CD8-positive, alpha-beta memory T cell (primary cell): ENCODE data around the gene RAP1GAP2. TPM values are rescaled to one million over a fixed set of nuclear protein-coding genes. Genes with fewer than 3 reads are reported as not detected.

ENCODE experiments used
- CTCF ChIA-PET: fragments of 350-600 bp; sonication (Branson Sonifier 250); formaldehyde crosslinking; loops from one replicate; lab custom pipeline; 2021; ENCODE audit warnings: antibody characterized with exemption; lab: Charles Lee
- POLR2A ChIA-PET: fragments of 350-600 bp; sonication (Branson Sonifier 250); formaldehyde crosslinking; loops from one replicate; lab custom pipeline; 2021; ENCODE audit warnings: antibody characterized with exemption; lab: Charles Lee
- DNase-seq, 5 donors: peaks; one replicate each; pipeline versions ENCODE4 v3.0.0 to v3.0.0-alpha.2; 2020 to 2022; ENCODE audit warnings: mixed read lengths in 1 of 5
- H3K27ac ChIP-seq: one replicate; pipeline ENCODE4 v1.7.0; 2013; ENCODE audit warnings: low read depth, mild to moderate bottlenecking, low read length, moderate library complexity
- H3K27me3 ChIP-seq: 2 replicates; pipeline ENCODE4 v1.7.0; 2013; ENCODE audit warnings: low read length, mild to moderate bottlenecking; ENCODE audit not compliant: insufficient read depth, poor library complexity, severe bottlenecking
- H3K36me3 ChIP-seq: 2 replicates; pipeline ENCODE4 v1.7.0; 2013; ENCODE audit warnings: mild to moderate bottlenecking, low read length, moderate library complexity; ENCODE audit not compliant: insufficient read depth
- H3K4me1 ChIP-seq: 2 replicates; pipeline ENCODE4 v1.7.0; 2013; ENCODE audit warnings: mild to moderate bottlenecking, low read length, moderate library complexity; ENCODE audit not compliant: insufficient read depth
- H3K4me3 ChIP-seq: 2 replicates; pipeline ENCODE4 v1.7.0; 2013; ENCODE audit warnings: mild to moderate bottlenecking, low read length
- H3K9me3 ChIP-seq: 2 replicates; pipeline ENCODE4 v1.7.0; 2013; ENCODE audit warnings: mild to moderate bottlenecking, low read length
- H3K27ac Mint-ChIP-seq, 8 donors: one replicate each; pipeline ENCODE4 v1.8.0; 2020 to 2021; ENCODE audit warnings: mixed read lengths in 8 of 8, mild to moderate bottlenecking in 6 of 8, inconsistent platforms in 3 of 8, moderate library complexity in 3 of 8
- H3K27me3 Mint-ChIP-seq, 2 donors: one replicate each; pipeline ENCODE4 v1.8.0; 2020 to 2021; ENCODE audit warnings: mixed read lengths in 2 of 2, mild to moderate bottlenecking in 1 of 2, moderate library complexity in 1 of 2
- H3K36me3 Mint-ChIP-seq, 3 donors: one replicate each; pipeline ENCODE4 v1.8.0; 2020 to 2021; ENCODE audit warnings: mixed read lengths in 3 of 3, inconsistent platforms in 1 of 3, mild to moderate bottlenecking in 1 of 3
- H3K4me1 Mint-ChIP-seq, 3 donors: one replicate each; pipeline ENCODE4 v1.8.0; 2020 to 2021; ENCODE audit warnings: mixed read lengths in 3 of 3, inconsistent platforms in 1 of 3, mild to moderate bottlenecking in 1 of 3
- H3K4me3 Mint-ChIP-seq, 7 donors: one replicate each; pipeline ENCODE4 v1.8.0; 2020 to 2021; ENCODE audit warnings: mixed read lengths in 7 of 7, mild to moderate bottlenecking in 6 of 7, moderate library complexity in 4 of 7, inconsistent platforms in 2 of 7
- H3K9me3 Mint-ChIP-seq, 5 donors: one replicate each; pipeline ENCODE4 v1.8.0; 2020 to 2022; ENCODE audit warnings: mixed read lengths in 5 of 5, mild to moderate bottlenecking in 3 of 5, moderate library complexity in 2 of 5, inconsistent platforms in 1 of 5
- polyA plus RNA-seq: library from polyadenylated mRNA; unstranded; fragments of 300-500 nt; fragmentation: Illumina TruSeq; gene quantifications from one replicate; pipeline ENCODE4 v1.2.3, GENCODE V29; 2021
- total RNA-seq, 2 experiments: library from RNA; stranded (reverse); gene quantifications; one replicate each; pipeline ENCODE4 v1.2.3, GENCODE V29; 2021

The RAP1GAP2 gene
- total RNA-seq (1 to 10 TPM; 1.2 to 1.4 TPM), polyA plus RNA-seq (6.3 TPM)

GRCh38 chr17:2796164-2797125, at the start of gene RAP1GAP2:
TSS of gene RAP1GAP2 (plus strand) at chr17:2796438. CDS start at chr17:2796528, 90 bp downstream.
- peak within 1 kb of the TSS; percentile 71 to 89 (median 86) for H3K27ac Mint-ChIP-seq
- peak; percentile 64 to 86 (median 78) for DNase-seq
- Histone ChIP-seq H3K36me3 (no peaks in the 10 kb centered on the region), H3K4me3 (peak within 1 kb of the TSS; percentile 75), H3K27ac (peak within 1 kb of the TSS; percentile 32), H3K9me3 (no peaks in the 10 kb centered on the region), H3K27me3 (no peaks in the 10 kb centered on the region), H3K4me1 (peaks cover 60% of the 10 kb centered on the region)
- CTCF ChIA-PET = interaction anchor here (0.8 to 4.9 kb wide), 10 partner anchors 9 to 52 kb away, joined by 3 to 36 read pairs (median 4); no protein-coding TSS in a partner anchor
- H3K4me1 Mint-ChIP-seq = peaks cover 84 to 91% (median 87%) of the 10 kb centered on the region in 3 donors
- no peaks in the 10 kb centered on the region for H3K9me3 Mint-ChIP-seq
- peaks cover 4 to 20% (median 4%) of the 10 kb centered on the region in 3 donors for H3K36me3 Mint-ChIP-seq
- POLR2A ChIA-PET = interaction anchor here (1.3 to 1.4 kb wide), 2 partner anchors 14 to 18 kb away, joined by 5 to 27 read pairs; no protein-coding TSS in a partner anchor
- peak within 1 kb of the TSS; percentile 94 to 98 (median 96) for H3K4me3 Mint-ChIP-seq
- H3K27me3 Mint-ChIP-seq = peaks cover 0 to 5% of the 10 kb centered on the region in 2 donors

GRCh38 chr17:2749058-2749783, 47.0 kb upstream of the RAP1GAP2 start, which contains the start of gene CCDC92B:
TSS of gene CCDC92B (minus strand) at chr17:2749652. CDS start at chr17:2735145, 14,507 bp downstream.
- peaks cover 0 to 1% (median 0%) of the 10 kb centered on the region in 3 donors for H3K4me1 Mint-ChIP-seq
- no peak for DNase-seq
- ChIA-PET POLR2A (no interaction called here), CTCF (no interaction called here)
- H3K27me3 ChIP-seq = peaks cover 12% of the 10 kb centered on the region
- no peak within 1 kb of the TSS for H3K4me3 ChIP-seq
- H3K36me3 Mint-ChIP-seq = no peaks in the 10 kb centered on the region
- no peaks in the 10 kb centered on the region for H3K36me3 ChIP-seq
- no peaks in the 10 kb centered on the region for H3K9me3 ChIP-seq
- no peak within 1 kb of the TSS for H3K4me3 Mint-ChIP-seq
- peaks cover 0 to 2% (median 0%) of the 10 kb centered on the region in 5 donors for H3K9me3 Mint-ChIP-seq
- H3K4me1 ChIP-seq = no peaks in the 10 kb centered on the region
- no peak within 1 kb of the TSS for H3K27ac Mint-ChIP-seq
- H3K27ac ChIP-seq = no peak within 1 kb of the TSS
- H3K27me3 Mint-ChIP-seq = peaks cover 45 to 59% of the 10 kb centered on the region in 2 donors

- POLR2A ChIA-PET = no interaction called here
- Mint-ChIP-seq H3K36me3 (no peaks in the 10 kb centered on the region), H3K27me3 (peaks cover 46 to 58% of the 10 kb centered on the region in 2 donors), H3K27ac (no peak overlapping the region), H3K4me1 (peaks cover 0 to 3% (median 0%) of the 10 kb centered on the region in 3 donors), H3K9me3 (peaks cover 0 to 2% (median 0%) of the 10 kb centered on the region in 5 donors), H3K4me3 (no peak overlapping the region)
- Histone ChIP-seq H3K27me3 (peaks cover 12% of the 10 kb centered on the region), H3K27ac (no peak overlapping the region), H3K36me3 (no peaks in the 10 kb centered on the region), H3K4me3 (no peak overlapping the region), H3K9me3 (no peaks in the 10 kb centered on the region), H3K4me1 (no peaks in the 10 kb centered on the region)
- CTCF ChIA-PET = no interaction called here
- DNase-seq = peak; percentile 56 to 75 (median 69)
These were observed 46.5 kb upstream of the RAP1GAP2 start for GRCh38 chr17:2749784-2750181.

- Histone ChIP-seq H3K4me3 (no peak overlapping the region), H3K9me3 (no peaks in the 10 kb centered on the region), H3K27me3 (peaks cover 12% of the 10 kb centered on the region), H3K27ac (no peak overlapping the region), H3K36me3 (no peaks in the 10 kb centered on the region), H3K4me1 (no peaks in the 10 kb centered on the region)
- POLR2A ChIA-PET = no interaction called here
- peaks cover 42 to 54% of the 10 kb centered on the region in 2 donors for H3K27me3 Mint-ChIP-seq
- H3K36me3 Mint-ChIP-seq = no peaks in the 10 kb centered on the region
- H3K27ac Mint-ChIP-seq = no peak overlapping the region
- CTCF ChIA-PET = no interaction called here
- peak overlapping the region in 1 of 7 donors; percentile 63 for H3K4me3 Mint-ChIP-seq
- peaks cover 0 to 3% (median 3%) of the 10 kb centered on the region in 3 donors for H3K4me1 Mint-ChIP-seq
- DNase-seq = no peak
- H3K9me3 Mint-ChIP-seq = peaks cover 0 to 2% (median 0%) of the 10 kb centered on the region in 5 donors
These were observed 45.5 kb upstream of the RAP1GAP2 start for GRCh38 chr17:2750721-2751120.

- Mint-ChIP-seq H3K4me3 (no peak overlapping the region), H3K27ac (no peak overlapping the region), H3K27me3 (peaks cover 40 to 54% of the 10 kb centered on the region in 2 donors), H3K4me1 (peaks cover 0 to 9% (median 6%) of the 10 kb centered on the region in 3 donors), H3K36me3 (peaks cover 0 to under 1% (median 0%) of the 10 kb centered on the region in 3 donors), H3K9me3 (peaks cover 0 to 2% (median 0%) of the 10 kb centered on the region in 5 donors)
- no peaks in the 10 kb centered on the region for H3K9me3 ChIP-seq
- peaks cover 19% of the 10 kb centered on the region for H3K27me3 ChIP-seq
- no peaks in the 10 kb centered on the region for H3K36me3 ChIP-seq
- H3K4me3 ChIP-seq = no peak overlapping the region
- POLR2A ChIA-PET = no interaction called here
- no peak overlapping the region for H3K27ac ChIP-seq
- CTCF ChIA-PET = no interaction called here
- no peak for DNase-seq
- H3K4me1 ChIP-seq = no peaks in the 10 kb centered on the region
These were observed 44.7 kb upstream of the RAP1GAP2 start for GRCh38 chr17:2751491-2751890.

- peaks cover 48% of the 10 kb centered on the region in 2 donors for H3K27me3 Mint-ChIP-seq
- Histone ChIP-seq H3K27me3 (peaks cover 13% of the 10 kb centered on the region), H3K4me1 (no peaks in the 10 kb centered on the region), H3K9me3 (no peaks in the 10 kb centered on the region), H3K27ac (no peak overlapping the region), H3K4me3 (no peak overlapping the region), H3K36me3 (no peaks in the 10 kb centered on the region)
- no peak overlapping the region for H3K27ac Mint-ChIP-seq
- ChIA-PET CTCF (no interaction called here), POLR2A (no interaction called here)
- H3K4me1 Mint-ChIP-seq = peaks cover 0 to 13% (median 6%) of the 10 kb centered on the region in 3 donors
- peaks cover 0 to 2% (median 0%) of the 10 kb centered on the region in 5 donors for H3K9me3 Mint-ChIP-seq
- DNase-seq = no peak
- peak overlapping the region in 1 of 7 donors; percentile 12 for H3K4me3 Mint-ChIP-seq
- peaks cover 0 to 2% (median 0%) of the 10 kb centered on the region in 3 donors for H3K36me3 Mint-ChIP-seq
These were observed 40.1 kb upstream of the RAP1GAP2 start for GRCh38 chr17:2755891-2756724.

GRCh38 chr17:2758870-2759269, 37.4 kb upstream of the RAP1GAP2 start:
- Histone ChIP-seq H3K27me3 (peaks cover 13% of the 10 kb centered on the region), H3K36me3 (no peaks in the 10 kb centered on the region), H3K9me3 (no peaks in the 10 kb centered on the region), H3K4me3 (no peak overlapping the region), H3K27ac (no peak overlapping the region), H3K4me1 (no peaks in the 10 kb centered on the region)
- Mint-ChIP-seq H3K9me3 (peaks cover 0 to 2% (median 0%) of the 10 kb centered on the region in 5 donors), H3K27ac (no peak overlapping the region), H3K4me1 (peaks cover 0 to 13% (median 6%) of the 10 kb centered on the region in 3 donors), H3K36me3 (peaks cover 0 to 2% (median 0%) of the 10 kb centered on the region in 3 donors), H3K27me3 (peaks cover 40 to 47% of the 10 kb centered on the region in 2 donors), H3K4me3 (no peak overlapping the region)
- ChIA-PET POLR2A (no interaction called here), CTCF (no interaction called here)
- no peak for DNase-seq
